H9 (cell line): Measurements from ENCODE around the gene TTC3. TPM values are rescaled to one million over a fixed set of nuclear protein-coding genes. Genes with fewer than 3 reads are reported as not detected.

Experiments
- DNase-seq: peaks from one replicate; pipeline ENCODE4 v3.0.0-alpha.2; 2017
- H2AFZ ChIP-seq: one replicate; pipeline ENCODE4 v1.6.1; 2013; ENCODE audit warnings: mild to moderate bottlenecking, low read length, control low read depth, moderate library complexity
- H2AK5ac ChIP-seq: 2 replicates; pipeline ENCODE4 v1.6.1; 2013; ENCODE audit warnings: low read length, control low read depth, mixed read lengths; ENCODE audit not compliant: insufficient read length
- H2BK120ac ChIP-seq: one replicate; pipeline ENCODE4 v1.6.1; 2013; ENCODE audit warnings: low read depth, mild to moderate bottlenecking, low read length, control low read depth, inconsistent platforms; ENCODE audit not compliant: poor library complexity, severe bottlenecking
- H2BK12ac ChIP-seq: 2 replicates; pipeline ENCODE4 v1.6.1; 2013; ENCODE audit warnings: low read length, control low read depth, mixed read lengths, low read depth; ENCODE audit not compliant: insufficient read length
- H2BK15ac ChIP-seq: 2 replicates; pipeline ENCODE4 v1.6.1; 2013; ENCODE audit warnings: low read depth, low read length, control low read depth
- H2BK20ac ChIP-seq: one replicate; pipeline ENCODE4 v1.6.1; 2013; ENCODE audit warnings: low read depth, mild to moderate bottlenecking, low read length, control low read depth, inconsistent platforms; ENCODE audit not compliant: poor library complexity, severe bottlenecking
- H2BK5ac ChIP-seq: 2 replicates; pipeline ENCODE4 v1.6.1; 2013; ENCODE audit warnings: low read length, control low read depth, mixed read lengths; ENCODE audit not compliant: insufficient read length
- H3K14ac ChIP-seq: 2 replicates; pipeline ENCODE4 v1.6.1; 2013; ENCODE audit warnings: low read length, control low read depth; ENCODE audit not compliant: insufficient read depth
- H3K18ac ChIP-seq: 2 replicates; pipeline ENCODE4 v1.6.1; 2013; ENCODE audit warnings: low read depth, mild to moderate bottlenecking, mixed read lengths, low read length, control low read depth; ENCODE audit not compliant: insufficient read length
- H3K23ac ChIP-seq: 2 replicates; pipeline ENCODE4 v1.6.1; 2013; ENCODE audit warnings: low read length, control low read depth, mixed read lengths, low read depth; ENCODE audit not compliant: insufficient read length
- H3K23me2 ChIP-seq: 2 replicates; pipeline ENCODE4 v1.6.1; 2013; ENCODE audit warnings: low read depth, mild to moderate bottlenecking, mixed read lengths, low read length, control low read depth; ENCODE audit not compliant: insufficient read length, poor library complexity, severe bottlenecking
- H3K27ac ChIP-seq: 2 replicates; pipeline ENCODE4 v1.5.1; 2013; ENCODE audit warnings: low read length, control low read depth, mixed read lengths, low read depth; ENCODE audit not compliant: insufficient read length
- H3K27me3 ChIP-seq: 2 replicates; pipeline ENCODE4 v1.6.1; 2013; ENCODE audit warnings: low read length, control low read depth, inconsistent platforms; ENCODE audit not compliant: insufficient read depth
- H3K4ac ChIP-seq: 2 replicates; pipeline ENCODE4 v1.6.1; 2013; ENCODE audit warnings: low read depth, mild to moderate bottlenecking, control low read depth, inconsistent platforms, low read length, moderate library complexity
- H3K4me1 ChIP-seq: 2 replicates; pipeline ENCODE4 v1.6.1; 2013; ENCODE audit warnings: low read length, control low read depth, inconsistent platforms; ENCODE audit not compliant: insufficient read depth
- H3K4me2 ChIP-seq: 2 replicates; pipeline ENCODE4 v1.6.1; 2013; ENCODE audit warnings: low read length, control low read depth, mixed read lengths; ENCODE audit not compliant: insufficient read length, insufficient read depth
- H3K56ac ChIP-seq: 2 replicates; pipeline ENCODE4 v1.6.1; 2013; ENCODE audit warnings: low read depth, mild to moderate bottlenecking, mixed read lengths, low read length, control low read depth; ENCODE audit not compliant: insufficient read length
- H3K79me1 ChIP-seq: 2 replicates; pipeline ENCODE4 v1.6.1; 2013; ENCODE audit warnings: low read depth, mild to moderate bottlenecking, moderate library complexity, low read length, control low read depth, inconsistent platforms; ENCODE audit not compliant: insufficient read depth, poor library complexity, severe bottlenecking
- H3K79me2 ChIP-seq: 2 replicates; pipeline ENCODE4 v1.6.1; 2013; ENCODE audit warnings: low read length, control low read depth, inconsistent platforms; ENCODE audit not compliant: insufficient read depth
- H3K9ac ChIP-seq: 2 replicates; pipeline ENCODE4 v1.6.1; 2013; ENCODE audit warnings: low read length, control low read depth, mixed read lengths; ENCODE audit not compliant: insufficient read length; ENCODE audit errors: extremely low read depth
- H3K9me3 ChIP-seq: one replicate; pipeline ENCODE4 v1.6.1; 2013; ENCODE audit warnings: low read depth, low read length, inconsistent platforms; ENCODE audit not compliant: control insufficient read depth
- H3T11ph ChIP-seq: one replicate; pipeline ENCODE4 v1.6.1; 2013; ENCODE audit warnings: mild to moderate bottlenecking, low read length, control low read depth, inconsistent platforms
- H4K20me1 ChIP-seq: one replicate; pipeline ENCODE4 v1.6.1; 2013; ENCODE audit not compliant: control insufficient read depth, insufficient read length, insufficient read depth
- H4K5ac ChIP-seq: 2 replicates; pipeline ENCODE4 v1.6.1; 2013; ENCODE audit warnings: low read depth, mild to moderate bottlenecking, mixed read lengths, low read length, control low read depth; ENCODE audit not compliant: insufficient read length
- H4K8ac ChIP-seq: replicated peaks from 2 replicates; pipeline ENCODE4 v1.6.1; 2013; ENCODE audit warnings: low read length, control low read depth, mixed read lengths, low read depth; ENCODE audit not compliant: insufficient read length
- H4K91ac ChIP-seq: 2 replicates; pipeline ENCODE4 v1.6.1; 2013; ENCODE audit warnings: low read depth, mild to moderate bottlenecking, moderate library complexity, mixed read lengths, low read length, control low read depth; ENCODE audit not compliant: insufficient read length
- H3K27ac Mint-ChIP-seq, 3 experiments: 2 replicates in 2 of 3; 3 replicates in 1 of 3; pipeline ENCODE4 v1.8.0; 2020 to 2021; ENCODE audit warnings: mixed read lengths in 3 of 3, mild to moderate bottlenecking in 1 of 3, moderate library complexity in 1 of 3
- H3K27me3 Mint-ChIP-seq: 2 replicates; pipeline ENCODE4 v1.8.0; 2021; ENCODE audit warnings: low read depth, mild to moderate bottlenecking, moderate library complexity, mixed read lengths
- H3K36me3 Mint-ChIP-seq, 3 experiments: 2 replicates in 2 of 3; 3 replicates in 1 of 3; pipeline ENCODE4 v1.8.0; 2020 to 2021; ENCODE audit warnings: low read depth in 3 of 3, mixed read lengths in 3 of 3; ENCODE audit not compliant: insufficient read depth in 1 of 3
- H3K4me1 Mint-ChIP-seq, 2 experiments: 2 replicates each; pipeline ENCODE4 v1.8.0; 2020; ENCODE audit warnings: mixed read lengths in 2 of 2
- H3K4me3 Mint-ChIP-seq, 2 experiments: 2 replicates in 1 of 2; 3 replicates in 1 of 2; pipeline ENCODE4 v1.8.0; 2020 to 2021; ENCODE audit warnings: mild to moderate bottlenecking in 2 of 2, mixed read lengths in 2 of 2, moderate library complexity in 1 of 2
- H3K9me3 Mint-ChIP-seq, 2 experiments: 2 replicates in 1 of 2; 3 replicates in 1 of 2; pipeline ENCODE4 v1.8.0; 2020; ENCODE audit warnings: mild to moderate bottlenecking in 2 of 2, mixed read lengths in 2 of 2, moderate library complexity in 1 of 2
- WGBS: extraction: QIAGEN DNeasy Blood & Tissue Kit; methylation state at CpG from one replicate; pipeline ENCODE4 v1.1.7; 2013; ENCODE audit warnings: missing lambda C conversion rate, low lambda C conversion rate, mixed read lengths; ENCODE audit not compliant: insufficient read length; ENCODE audit errors: extremely low coverage; 5-methylcytosine and 5-hydroxymethylcytosine counted together
- total RNA-seq: library from RNA; stranded (reverse); gene quantifications from 2 replicates; pipeline ENCODE4 v1.2.1, GENCODE V29; 2021
- TF ChIP-seq, protein P1 (sequence below): fragments of 200-600 bp; sonication (generic); conservative IDR thresholded peaks from 3 replicates; pipeline ENCODE4 v1.8.0; 2021; ENCODE audit warnings: antibody characterized with exemption, mild to moderate bottlenecking

TTC3 gene
- total RNA-seq, 1 experiment from 2014 or later: 46.5 TPM

DNA sequence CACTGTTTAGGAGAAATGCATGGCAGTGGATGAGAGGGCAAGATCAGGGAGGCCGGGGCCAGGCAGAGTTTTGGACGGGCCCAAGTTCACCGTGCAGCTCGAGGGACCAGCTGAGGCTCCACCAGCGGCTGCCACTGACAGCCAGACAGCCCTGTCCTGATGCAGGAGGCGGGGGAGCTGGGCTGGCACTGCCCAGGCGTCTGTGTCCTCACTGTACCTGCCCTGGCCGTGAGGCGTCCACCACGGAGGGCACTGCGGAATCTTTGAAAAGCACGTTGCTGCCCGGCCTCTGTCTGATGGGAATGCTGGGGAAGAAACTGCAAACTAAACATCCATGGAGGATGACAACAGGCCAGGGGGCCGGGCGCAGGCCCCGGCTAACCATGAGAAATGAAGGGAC is 158.6 kb downstream of the TTC3 start:
- no CpG with 5 or more reads among the region's 16 CpGs for WGBS
- peaks cover 42 to 74% (median 69%) of the 10 kb centered on the region in 3 experiments for H3K36me3 Mint-ChIP-seq

More for the DNA sequence above, 158.6 kb downstream of the TTC3 start:
- no peak overlapping the region for H3K18ac ChIP-seq
- no peak overlapping the region for H3K4me2 ChIP-seq
- H4K20me1 ChIP-seq: no peaks in the 10 kb centered on the region
- H2BK5ac ChIP-seq: no peak overlapping the region
- no peaks in the 10 kb centered on the region for H3K79me1 ChIP-seq
- H4K8ac ChIP-seq: no peak overlapping the region
- no peak overlapping the region for H2BK20ac ChIP-seq
- H3K9me3 Mint-ChIP-seq: no peaks in the 10 kb centered on the region
- H2AFZ ChIP-seq: no peak overlapping the region
- H3K27me3 ChIP-seq: no peaks in the 10 kb centered on the region
- H3K23me2 ChIP-seq: no peaks in the 10 kb centered on the region
- H3K79me2 ChIP-seq: no peaks in the 10 kb centered on the region
- H3K9me3 ChIP-seq: no peaks in the 10 kb centered on the region
- H3K4me1 Mint-ChIP-seq: no peaks in the 10 kb centered on the region
- TF ChIP-seq, protein P1, sequence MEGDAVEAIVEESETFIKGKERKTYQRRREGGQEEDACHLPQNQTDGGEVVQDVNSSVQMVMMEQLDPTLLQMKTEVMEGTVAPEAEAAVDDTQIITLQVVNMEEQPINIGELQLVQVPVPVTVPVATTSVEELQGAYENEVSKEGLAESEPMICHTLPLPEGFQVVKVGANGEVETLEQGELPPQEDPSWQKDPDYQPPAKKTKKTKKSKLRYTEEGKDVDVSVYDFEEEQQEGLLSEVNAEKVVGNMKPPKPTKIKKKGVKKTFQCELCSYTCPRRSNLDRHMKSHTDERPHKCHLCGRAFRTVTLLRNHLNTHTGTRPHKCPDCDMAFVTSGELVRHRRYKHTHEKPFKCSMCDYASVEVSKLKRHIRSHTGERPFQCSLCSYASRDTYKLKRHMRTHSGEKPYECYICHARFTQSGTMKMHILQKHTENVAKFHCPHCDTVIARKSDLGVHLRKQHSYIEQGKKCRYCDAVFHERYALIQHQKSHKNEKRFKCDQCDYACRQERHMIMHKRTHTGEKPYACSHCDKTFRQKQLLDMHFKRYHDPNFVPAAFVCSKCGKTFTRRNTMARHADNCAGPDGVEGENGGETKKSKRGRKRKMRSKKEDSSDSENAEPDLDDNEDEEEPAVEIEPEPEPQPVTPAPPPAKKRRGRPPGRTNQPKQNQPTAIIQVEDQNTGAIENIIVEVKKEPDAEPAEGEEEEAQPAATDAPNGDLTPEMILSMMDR: no peak
- no peak overlapping the region for H3K4ac ChIP-seq
- H2BK15ac ChIP-seq: no peak overlapping the region
- H3K4me1 ChIP-seq: no peaks in the 10 kb centered on the region
- H2BK120ac ChIP-seq: no peak overlapping the region
- H3K27ac Mint-ChIP-seq: no peak overlapping the region; a peak in 1 of 7 replicates
- no peaks in the 10 kb centered on the region for H3K27me3 Mint-ChIP-seq
- H4K5ac ChIP-seq: no peak overlapping the region
- no peak overlapping the region for H3K23ac ChIP-seq
- H4K91ac ChIP-seq: no peak overlapping the region
- no peak overlapping the region for H3T11ph ChIP-seq
- H3K9ac ChIP-seq: no peak overlapping the region
- no peak for DNase-seq
- H3K27ac ChIP-seq: no peak overlapping the region
- H3K56ac ChIP-seq: no peak overlapping the region
- H3K14ac ChIP-seq: no peak overlapping the region
- no peak overlapping the region for H2BK12ac ChIP-seq
- H2AK5ac ChIP-seq: no peak overlapping the region
- no peak overlapping the region for H3K4me3 Mint-ChIP-seq
